WTC11 (cell line): ENCODE data around the gene RAD51D. TPM values are rescaled to one million over a fixed set of nuclear protein-coding genes. Genes with fewer than 3 reads are reported as not detected.

Source experiments
- ATF2 ChIP-seq: sonication (generic); formaldehyde crosslinking; IDR thresholded peaks from 2 replicates; pipeline ENCODE4 v1.8.1; 2022; ENCODE audit warnings: low read depth, missing genetic modification reagents, borderline replicate concordance
- CDX4 ChIP-seq: fragments of 250-450 bp; sonication (Bioruptor Pico); IDR thresholded peaks from 2 replicates; pipeline ENCODE4 v1.9.0; 2021; ENCODE audit warnings: moderate library complexity, mild to moderate bottlenecking, inconsistent platforms, borderline replicate concordance
- CREB1 ChIP-seq: sonication (generic); formaldehyde crosslinking; IDR thresholded peaks from 2 replicates; pipeline ENCODE4 v1.8.0; 2023; ENCODE audit warnings: mild to moderate bottlenecking, missing genetic modification reagents
- CREM ChIP-seq: sonication (generic); formaldehyde crosslinking; IDR thresholded peaks from 2 replicates; pipeline ENCODE4 v1.8.1; 2022; ENCODE audit warnings: mild to moderate bottlenecking, missing genetic modification reagents, moderate library complexity
- E2F4 ChIP-seq: sonication (generic); formaldehyde crosslinking; IDR thresholded peaks from 2 replicates; pipeline ENCODE4 v1.8.1; 2022; ENCODE audit warnings: low read depth, mild to moderate bottlenecking, moderate library complexity, missing genetic modification reagents, borderline replicate concordance
- E2F5 ChIP-seq: sonication (generic); formaldehyde crosslinking; IDR thresholded peaks from 2 replicates; pipeline ENCODE4 v1.8.1; 2022; ENCODE audit warnings: mild to moderate bottlenecking, moderate library complexity, missing genetic modification reagents
- ELF4 ChIP-seq: sonication (generic); formaldehyde crosslinking; IDR thresholded peaks from 2 replicates; pipeline ENCODE4 v1.8.1; 2022; ENCODE audit warnings: low read depth, mild to moderate bottlenecking, moderate library complexity, missing genetic modification reagents
- EMX1 ChIP-seq: fragments of 250-450 bp; sonication (Bioruptor Pico); IDR thresholded peaks from 2 replicates; pipeline ENCODE4 v1.8.0; 2021; ENCODE audit warnings: mild to moderate bottlenecking
- FOXK1 ChIP-seq: sonication (generic); formaldehyde crosslinking; IDR thresholded peaks from 2 replicates; pipeline ENCODE4 v1.8.0; 2022; ENCODE audit warnings: mild to moderate bottlenecking, moderate library complexity, missing genetic modification reagents
- HMGA2 ChIP-seq: fragments of 250-450 bp; sonication (Bioruptor Pico); IDR thresholded peaks from 2 replicates; pipeline ENCODE4 v1.4.0; 2021; ENCODE audit warnings: mild to moderate bottlenecking, moderate library complexity
- IRF1 ChIP-seq: sonication (generic); formaldehyde crosslinking; IDR thresholded peaks from 2 replicates; pipeline ENCODE4 v1.8.0; 2023; ENCODE audit warnings: missing genetic modification reagents
- JAZF1 ChIP-seq: fragments of 250-450 bp; sonication (Bioruptor Pico); IDR thresholded peaks from 2 replicates; pipeline ENCODE4 v1.9.0; 2021; ENCODE audit warnings: moderate library complexity, mild to moderate bottlenecking, inconsistent platforms
- MYBL2 ChIP-seq: sonication (generic); formaldehyde crosslinking; IDR thresholded peaks from 2 replicates; pipeline ENCODE4 v1.8.1; 2023; ENCODE audit warnings: mild to moderate bottlenecking, moderate library complexity, missing genetic modification reagents
- NR1H2 ChIP-seq: sonication (generic); formaldehyde crosslinking; IDR thresholded peaks from 2 replicates; pipeline ENCODE4 v1.9.0; 2021; ENCODE audit warnings: mild to moderate bottlenecking, moderate library complexity, missing genetic modification reagents
- PREB ChIP-seq: sonication (generic); formaldehyde crosslinking; IDR thresholded peaks from 2 replicates; pipeline ENCODE4 v1.8.1; 2022; ENCODE audit warnings: mild to moderate bottlenecking, missing genetic modification reagents, moderate library complexity, borderline replicate concordance
- SOX15 ChIP-seq: fragments of 250-450 bp; sonication (Bioruptor Pico); IDR thresholded peaks from 2 replicates; pipeline ENCODE4 v1.9.0; 2021; ENCODE audit warnings: mild to moderate bottlenecking
- STAT6 ChIP-seq: sonication (generic); formaldehyde crosslinking; conservative IDR thresholded peaks from 2 replicates; pipeline ENCODE4 v1.8.1; 2023; ENCODE audit warnings: mild to moderate bottlenecking, low read depth, missing genetic modification reagents, moderate library complexity
- TEAD4 ChIP-seq: sonication (generic); formaldehyde crosslinking; IDR thresholded peaks from 2 replicates; pipeline ENCODE4 v1.8.0; 2022; ENCODE audit warnings: mild to moderate bottlenecking, missing genetic modification reagents
- TP53 ChIP-seq: sonication (generic); formaldehyde crosslinking; IDR thresholded peaks from 2 replicates; pipeline ENCODE4 v1.8.1; 2023; ENCODE audit warnings: mild to moderate bottlenecking, missing genetic modification reagents
- USF1 ChIP-seq: sonication (generic); formaldehyde crosslinking; IDR thresholded peaks from 2 replicates; pipeline ENCODE4 v1.8.0; 2022; ENCODE audit warnings: mild to moderate bottlenecking, missing genetic modification reagents
- ZBTB21 ChIP-seq: sonication (generic); formaldehyde crosslinking; IDR thresholded peaks from 2 replicates; pipeline ENCODE4 v1.8.1; 2023; ENCODE audit warnings: mild to moderate bottlenecking, missing genetic modification reagents, borderline replicate concordance
- ZMAT4 ChIP-seq: fragments of 250-450 bp; sonication (Bioruptor Pico); IDR thresholded peaks from 2 replicates; pipeline ENCODE4 v1.9.0; 2021; ENCODE audit warnings: mild to moderate bottlenecking
- ZNF121 ChIP-seq: sonication (generic); formaldehyde crosslinking; IDR thresholded peaks from 2 replicates; pipeline ENCODE4 v1.8.0; 2023; ENCODE audit warnings: missing genetic modification reagents
- ZNF263 ChIP-seq: sonication (generic); formaldehyde crosslinking; IDR thresholded peaks from 2 replicates; pipeline ENCODE4 v1.8.1; 2022; ENCODE audit warnings: low read depth, mild to moderate bottlenecking, moderate library complexity, missing genetic modification reagents
- ZNF317 ChIP-seq: sonication (generic); formaldehyde crosslinking; IDR thresholded peaks from 2 replicates; pipeline ENCODE4 v1.8.1; 2023; ENCODE audit warnings: low read depth, mild to moderate bottlenecking, moderate library complexity, missing genetic modification reagents, borderline replicate concordance
- ZNF396 ChIP-seq: fragments of 250-450 bp; sonication (Bioruptor Pico); IDR thresholded peaks from 2 replicates; pipeline ENCODE4 v1.8.0; 2021; ENCODE audit warnings: mild to moderate bottlenecking, moderate library complexity, borderline replicate concordance
- ZNF671 ChIP-seq: fragments of 250-450 bp; sonication (Bioruptor Pico); IDR thresholded peaks from 2 replicates; pipeline ENCODE4 v1.8.0; 2021; ENCODE audit warnings: mild to moderate bottlenecking
- total RNA-seq: library from RNA; stranded (reverse); gene quantifications from 3 replicates; pipeline ENCODE4 v1.2.3, GENCODE V29; 2021

The RAD51D gene
- total RNA-seq, 1 experiment from 2014 or later: 15.0 TPM

- TF ChIP-seq STAT6 (CRISPR knock-in tag): no peak
- TF ChIP-seq CREM (CRISPR knock-in tag): peak; percentile 68; the same call in 1 of the 2 replicates
- TF ChIP-seq ZNF121 (CRISPR knock-in tag): no peak
- TF ChIP-seq HMGA2 (CRISPR knock-in tag): no peak
- TF ChIP-seq ZNF317 (CRISPR knock-in tag): no peak
- peak; percentile 20; the same call in 1 of the 2 replicates for TF ChIP-seq TEAD4 (CRISPR knock-in tag)
- TF ChIP-seq JAZF1 (CRISPR knock-in tag): no peak
- TF ChIP-seq IRF1 (CRISPR knock-in tag): no peak
- TF ChIP-seq ATF2 (CRISPR knock-in tag): no peak
- TF ChIP-seq USF1: peak; percentile 86
- peak; percentile 82; the same call in 1 of the 2 replicates for TF ChIP-seq ZBTB21
- no peak for TF ChIP-seq SOX15 (CRISPR knock-in tag)
- TF ChIP-seq ZNF671 (CRISPR knock-in tag): no peak
- TF ChIP-seq CREB1 (CRISPR knock-in tag): 0 out of 2 replicates have a peak, but pooled peaks have one; percentile 50
- no peak for TF ChIP-seq CDX4 (CRISPR knock-in tag)
- peak; percentile 87 for TF ChIP-seq E2F5
- TF ChIP-seq ZNF396 (CRISPR knock-in tag): no peak
- peak; percentile 90 for TF ChIP-seq MYBL2 (CRISPR knock-in tag)
- no peak for TF ChIP-seq EMX1 (CRISPR knock-in tag)
- TF ChIP-seq TP53 (CRISPR knock-in tag): peak; percentile 77; the same call in 1 of the 2 replicates
- no peak for TF ChIP-seq ZMAT4 (CRISPR knock-in tag)
- TF ChIP-seq NR1H2 (CRISPR knock-in tag): no peak
- TF ChIP-seq ELF4 (CRISPR knock-in tag): 0 out of 2 replicates have a peak, but pooled peaks have one; percentile 65
- no peak for TF ChIP-seq PREB
- peak; percentile 43; the same call in 1 of the 2 replicates for TF ChIP-seq E2F4 (CRISPR knock-in tag)
- no peak for TF ChIP-seq ZNF263 (CRISPR knock-in tag)
- peak; percentile 89 for TF ChIP-seq FOXK1 (CRISPR knock-in tag)
These were observed 22.2 kb upstream of the RAD51D start, which contains the start of gene NLE1 (continued) for GRCh38 chr17:35141681-35142466.
